DLD1 (cell line): ENCODE results near the gene TRMT11.
"Not testable (repeated sequence)": the region's sequence is repeated elsewhere in the genome, so short reads cannot be mapped to it uniquely, and the experiment has no call there.

Experiments used
- in situ Hi-C: cut with HindIII; loops from 2 replicates; pipeline ENCODE4 v1.10.0; 2017; ENCODE audit warnings: low sequenced_read_pairs

TRMT11 gene

GRCh38 chr6:125991653-125992052, 5.3 kb downstream of the TRMT11 start:
- in situ Hi-C loops = no loop called here

GRCh38 chr6:125994670-125995488, 8.5 kb downstream of the TRMT11 start:
- in situ Hi-C loops = no loop called here

GRCh38 chr6:125995972-125996580, 9.7 kb downstream of the TRMT11 start:
- in situ Hi-C loops = no loop called here

- in situ Hi-C loops = no loop called here
These were observed 16.7 kb downstream of the TRMT11 start for GRCh38 chr6:126002755-126003679.

- in situ Hi-C loops = no loop called here
These were observed 21.5 kb downstream of the TRMT11 start for GRCh38 chr6:126007800-126008199.

- in situ Hi-C loops = no loop called here
These were observed 23.7 kb downstream of the TRMT11 start for GRCh38 chr6:126010040-126010439.

GRCh38 chr6:126015863-126016262, 29.5 kb downstream of the TRMT11 start:
- in situ Hi-C loops = no loop called here

- in situ Hi-C loops = no loop called here
These were observed 30.3 kb downstream of the TRMT11 start for GRCh38 chr6:126016591-126016990.

GRCh38 chr6:126017668-126018067, 31.3 kb downstream of the TRMT11 start:
- in situ Hi-C loops = no loop called here

- in situ Hi-C loops = no loop called here
These were observed 34.1 kb downstream of the TRMT11 start for GRCh38 chr6:126020305-126021050.

- in situ Hi-C loops = not testable (repeated sequence)
These were observed 37.1 kb downstream of the TRMT11 start for GRCh38 chr6:126023474-126023873.

GRCh38 chr6:126026001-126026400, 39.7 kb downstream of the TRMT11 start:
- in situ Hi-C loops = no loop called here

- in situ Hi-C loops = no loop called here
These were observed 41.3 kb downstream of the TRMT11 start for GRCh38 chr6:126027601-126028000.

- in situ Hi-C loops = no loop called here
These were observed 43.7 kb downstream of the TRMT11 start for GRCh38 chr6:126030045-126030444.

GRCh38 chr6:126033696-126034095, 47.4 kb downstream of the TRMT11 start:
- in situ Hi-C loops = no loop called here

- in situ Hi-C loops = no loop called here
These were observed 48.3 kb downstream of the TRMT11 start for GRCh38 chr6:126034656-126035055.

GRCh38 chr6:126035764-126036163, 49.4 kb downstream of the TRMT11 start:
- in situ Hi-C loops = no loop called here

- in situ Hi-C loops = no loop called here
These were observed 51.9 kb downstream of the TRMT11 start for GRCh38 chr6:126038234-126038633.

GRCh38 chr6:126039284-126039683, 52.9 kb downstream of the TRMT11 start:
- in situ Hi-C loops = no loop called here

- in situ Hi-C loops = no loop called here
These were observed 54.1 kb downstream of the TRMT11 start for GRCh38 chr6:126040394-126040793.

GRCh38 chr6:126040826-126041225, 54.5 kb downstream of the TRMT11 start:
- in situ Hi-C loops = no loop called here
